Ascending aorta (tissue), 2 donors: ENCODE data around the gene CALU. TPM values are rescaled to one million over a fixed set of nuclear protein-coding genes. Genes with fewer than 3 reads are reported as not detected.

ENCODE experiments used
- DNase-seq, 2 donors: peaks; one replicate each; pipeline ENCODE4 v3.0.0-alpha.2; 2019; ENCODE audit warnings: low spot score in 2 of 2
- H3K27ac ChIP-seq, 2 donors: fragments of 200-600 bp; sonication (generic); one replicate each; pipeline ENCODE4 v1.5.1; 2016 to 2017; ENCODE audit warnings: mild to moderate bottlenecking in 1 of 2
- H3K27me3 ChIP-seq: fragments of 200-600 bp; sonication (generic); one replicate; pipeline ENCODE4 v1.5.1; 2017
- H3K36me3 ChIP-seq, 2 donors: fragments of 200-600 bp; sonication (generic); one replicate each; pipeline ENCODE4 v1.5.1; 2016
- H3K4me1 ChIP-seq, 2 donors: fragments of 200-600 bp; sonication (generic); one replicate each; pipeline ENCODE4 v1.5.1; 2016 to 2017; ENCODE audit warnings: mild to moderate bottlenecking in 1 of 2
- H3K4me3 ChIP-seq, 2 donors: fragments of 200-600 bp; sonication (generic); one replicate each; pipeline ENCODE4 v1.5.1; 2016 to 2017; ENCODE audit warnings: mild to moderate bottlenecking in 1 of 2
- H3K9me3 ChIP-seq, 2 donors: fragments of 200-600 bp; sonication (generic); one replicate each; pipeline ENCODE4 v1.5.1; 2016
- CTCF ChIP-seq, 3 experiments: fragments of 200-600 bp in 2 of 3; fragments of 450-650 bp in 1 of 3; sonication (generic) in 2 of 3; IDR thresholded peaks; one replicate each; pipeline ENCODE4 v1.5.1; 2016 to 2019; ENCODE audit warnings: antibody characterized with exemption in 3 of 3, mild to moderate bottlenecking in 1 of 3, moderate library complexity in 1 of 3
- intact Hi-C: fragments of 100-400 bp; cut with DNase I; formaldehyde crosslinking; loops from one replicate; pipeline ENCODE4 v1.15.1; 2023
- total RNA-seq: library from RNA; depleted of rRNA; stranded (reverse); fragments of >200 nt; gene quantifications from one replicate; pipeline ENCODE4 v1.1.0, GENCODE V29; 2016

The CALU gene
- total RNA-seq, 1 donor from 2014 or later: 82.8 TPM

- intact Hi-C loops: loop anchor here (2.0 to 5.0 kb wide), 3 partner anchors 18 to 75 kb away; partner anchors contain the start of genes CALU, CCDC136 and FLNC
- peaks cover 6 to 15% of the 10 kb centered on the region in 2 donors for H3K4me1 ChIP-seq
- DNase-seq: no peak
- H3K9me3 ChIP-seq: no peaks in the 10 kb centered on the region
- TF ChIP-seq CTCF (IDR thresholded peaks at IDR 0.05): no peak
- no peak overlapping the region for H3K4me3 ChIP-seq
- no peaks in the 10 kb centered on the region for H3K27me3 ChIP-seq
- peak overlapping the region; percentile 35 to 74 for H3K27ac ChIP-seq
- H3K36me3 ChIP-seq: peaks cover 56 to 71% of the 10 kb centered on the region in 2 donors
Observed at GRCh38 chr7:128757203-128757602, 18.0 kb downstream of the CALU start.

GRCh38 chr7:128758553-128758952, 19.4 kb downstream of the CALU start:
- Histone ChIP-seq H3K36me3 (peaks cover 47 to 68% of the 10 kb centered on the region in 2 donors), H3K4me1 (peaks cover 6 to 15% of the 10 kb centered on the region in 2 donors)
- no peak for DNase-seq

DNA sequence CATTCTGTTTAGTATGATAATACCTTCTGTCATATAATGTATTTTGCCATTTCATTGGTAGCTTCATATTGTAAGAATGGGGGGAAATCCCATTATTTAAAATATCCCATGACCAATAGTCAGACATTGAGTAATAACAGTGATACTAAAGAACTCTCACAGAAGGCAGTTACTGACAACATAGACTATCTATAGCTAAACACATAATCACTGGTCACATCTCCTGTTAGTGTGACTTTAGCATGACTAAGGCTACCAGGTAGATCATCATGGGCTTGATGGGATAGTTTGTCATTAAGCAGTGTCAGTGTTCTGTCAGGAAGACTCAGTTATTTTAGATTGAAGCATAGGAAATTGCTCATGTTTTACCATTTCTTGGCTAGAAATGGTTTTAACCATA, 20.1 kb downstream of the CALU start:
- no peaks in the 10 kb centered on the region for H3K27me3 ChIP-seq
- peaks cover 41 to 67% of the 10 kb centered on the region in 2 donors for H3K36me3 ChIP-seq
- DNase-seq: no peak
- TF ChIP-seq CTCF (IDR thresholded peaks at IDR 0.05): no peak
- H3K4me3 ChIP-seq: no peak overlapping the region
- H3K4me1 ChIP-seq: peaks cover 6 to 15% of the 10 kb centered on the region in 2 donors
- H3K27ac ChIP-seq: no peak overlapping the region
- intact Hi-C loops: loop anchor here (5.0 kb wide), 2 partner anchors 33 to 73 kb away; partner anchors contain the start of genes CCDC136 and FLNC
- no peaks in the 10 kb centered on the region for H3K9me3 ChIP-seq

More at GRCh38 chr7:128758553-128758952, 19.4 kb downstream of the CALU start:
- intact Hi-C loops: loop anchor here (5.0 kb wide), 2 partner anchors 34 to 74 kb away; partner anchors contain the start of genes CCDC136 and FLNC
- Histone ChIP-seq H3K4me3 (no peak overlapping the region), H3K9me3 (no peaks in the 10 kb centered on the region), H3K27me3 (no peaks in the 10 kb centered on the region), H3K27ac (peak overlapping the region in 1 of 2 donors; percentile 14)
- TF ChIP-seq CTCF (IDR thresholded peaks at IDR 0.05): no peak

DNA sequence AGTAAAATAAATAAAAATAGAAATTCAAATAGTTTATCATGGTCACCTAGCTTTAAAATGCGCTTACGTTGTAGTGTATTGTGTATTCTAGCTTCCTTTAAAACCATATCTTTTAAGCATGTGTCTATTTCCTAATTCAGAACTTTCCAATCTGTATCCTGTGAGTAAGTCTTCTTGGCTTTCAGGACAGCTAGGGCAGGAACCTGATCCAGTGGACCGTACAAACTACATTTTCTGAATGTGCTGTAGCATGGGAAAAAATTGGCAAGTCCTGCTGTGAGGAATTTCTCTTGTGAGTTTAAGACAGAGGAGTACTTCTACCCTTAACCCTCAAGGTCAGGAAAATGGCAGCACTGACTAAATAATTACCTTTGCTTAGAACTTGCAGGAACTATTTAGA, 24.4 kb downstream of the CALU start:
- TF ChIP-seq CTCF (IDR thresholded peaks at IDR 0.05): no peak
- no peaks in the 10 kb centered on the region for H3K9me3 ChIP-seq
- H3K4me1 ChIP-seq: peaks cover 0 to 5% of the 10 kb centered on the region in 2 donors
- no peaks in the 10 kb centered on the region for H3K27me3 ChIP-seq
- no peak overlapping the region for H3K27ac ChIP-seq
- peaks cover 31 to 82% of the 10 kb centered on the region in 2 donors for H3K36me3 ChIP-seq
- no peak overlapping the region for H3K4me3 ChIP-seq
- intact Hi-C loops: no loop called here
- no peak for DNase-seq

GRCh38 chr7:128767475-128768110, 28.4 kb downstream of the CALU start:
- peaks cover 20 to 80% of the 10 kb centered on the region in 2 donors for H3K36me3 ChIP-seq
- no peak overlapping the region for H3K4me3 ChIP-seq
- no peak for DNase-seq
- no peaks in the 10 kb centered on the region for H3K27me3 ChIP-seq
- no peak for TF ChIP-seq CTCF (IDR thresholded peaks at IDR 0.05)
- intact Hi-C loops: loop anchor here (1.0 kb wide), 1 partner anchor 10 kb away; no protein-coding TSS in a partner anchor
- H3K9me3 ChIP-seq: no peaks in the 10 kb centered on the region
- H3K4me1 ChIP-seq: peaks cover 0 to 5% of the 10 kb centered on the region in 2 donors
- H3K27ac ChIP-seq: peak overlapping the region; percentile 43 to 60
